Measurements from ENCODE around the gene SPEM1.
A peak's percentile ranks its signal among the peaks of the same experiment; 100 is the strongest.

Gene SPEM1

DNA sequence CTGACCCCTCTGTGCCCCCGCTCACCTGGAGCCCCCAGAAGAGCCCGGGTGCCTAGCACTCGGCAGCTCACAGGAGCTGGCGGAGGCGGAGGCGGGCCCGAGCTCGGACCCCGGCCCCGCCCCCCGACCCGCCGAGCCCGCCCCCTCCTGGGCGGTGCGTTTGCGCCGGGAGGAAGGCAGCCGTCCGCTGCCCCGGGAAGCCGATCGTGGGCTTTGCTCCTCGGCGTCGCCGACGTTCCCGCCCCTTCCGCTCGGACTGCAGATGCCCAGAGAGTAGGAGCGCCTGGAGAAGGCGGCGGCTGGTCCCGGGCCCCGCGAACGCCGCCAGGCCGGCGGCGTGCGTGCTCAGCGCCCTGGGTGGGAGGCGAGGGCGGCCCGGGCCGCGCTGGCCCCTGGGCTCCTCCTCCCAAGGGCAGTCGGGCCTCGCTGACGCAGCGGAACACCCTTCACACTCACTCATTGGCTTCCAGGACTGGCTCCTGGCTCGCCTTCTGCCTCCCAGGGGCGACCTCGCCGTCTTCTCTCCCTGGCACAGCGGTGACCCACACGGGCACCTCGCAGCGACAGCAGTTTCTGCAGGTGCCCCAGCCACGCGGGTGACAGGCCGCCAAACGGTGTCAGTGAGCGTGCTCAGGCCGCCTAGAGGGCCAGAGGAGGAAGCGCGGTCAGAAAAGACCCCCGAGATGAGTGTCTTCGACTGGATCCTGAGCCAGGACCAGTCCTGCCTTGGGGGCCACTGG lies 25.5 kb upstream of the SPEM1 start, which contains the start of gene PLSCR3:
Gene PLSCR3 (minus strand): TSS at position 74 of the 740 bp plus-strand sequence. CDS start 415 bp downstream, outside the sequence.
- DNase-seq = peak; percentile 81
- in situ Hi-C loops (cut with HindIII; ENCODE audit: low pct_ligation_motif_present, low pct_unique_long_range_greater_than_20kb, low sequenced_read_pairs) = no loop called here

GRCh38 chr17:7396147-7396546 lies 24.0 kb upstream of the SPEM1 start:
- in situ Hi-C loops (cut with HindIII; ENCODE audit: low pct_ligation_motif_present, low pct_unique_long_range_greater_than_20kb, low sequenced_read_pairs) = no loop called here
- no peak for DNase-seq

DNA sequence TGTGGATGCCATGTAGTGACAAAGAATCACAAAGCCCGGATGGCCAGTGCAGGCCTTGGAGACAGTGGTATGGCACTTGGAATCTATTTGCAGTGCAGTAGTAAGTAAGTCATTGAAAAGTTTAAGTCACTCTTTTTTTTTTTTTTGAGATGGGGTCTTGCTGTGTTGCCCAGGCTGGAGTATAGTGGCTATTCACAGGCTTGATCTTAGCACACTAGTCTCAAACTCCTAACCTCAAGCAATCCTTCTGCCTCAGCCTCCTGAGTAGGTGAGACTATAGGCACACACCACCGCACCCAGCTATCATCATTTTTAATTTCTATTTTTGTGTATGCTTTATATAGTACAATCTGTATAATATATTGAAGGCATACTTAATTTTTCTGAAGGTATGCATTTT lies 21.5 kb upstream of the SPEM1 start:
- in situ Hi-C loops (cut with HindIII; ENCODE audit: low pct_ligation_motif_present, low pct_unique_long_range_greater_than_20kb, low sequenced_read_pairs) = no loop called here

GRCh38 chr17:7403043-7403726 lies 16.9 kb upstream of the SPEM1 start:
- DNase-seq = no peak
- in situ Hi-C loops (cut with HindIII; ENCODE audit: low pct_ligation_motif_present, low pct_unique_long_range_greater_than_20kb, low sequenced_read_pairs) = no loop called here

More for the DNA sequence above, 21.5 kb upstream of the SPEM1 start:
- DNase-seq = no peak

- no peak for DNase-seq
- in situ Hi-C loops (cut with HindIII; ENCODE audit: low pct_ligation_motif_present, low pct_unique_long_range_greater_than_20kb, low sequenced_read_pairs) = no loop called here
Measured at GRCh38 chr17:7403727-7403976, 16.5 kb upstream of the SPEM1 start.

DNA sequence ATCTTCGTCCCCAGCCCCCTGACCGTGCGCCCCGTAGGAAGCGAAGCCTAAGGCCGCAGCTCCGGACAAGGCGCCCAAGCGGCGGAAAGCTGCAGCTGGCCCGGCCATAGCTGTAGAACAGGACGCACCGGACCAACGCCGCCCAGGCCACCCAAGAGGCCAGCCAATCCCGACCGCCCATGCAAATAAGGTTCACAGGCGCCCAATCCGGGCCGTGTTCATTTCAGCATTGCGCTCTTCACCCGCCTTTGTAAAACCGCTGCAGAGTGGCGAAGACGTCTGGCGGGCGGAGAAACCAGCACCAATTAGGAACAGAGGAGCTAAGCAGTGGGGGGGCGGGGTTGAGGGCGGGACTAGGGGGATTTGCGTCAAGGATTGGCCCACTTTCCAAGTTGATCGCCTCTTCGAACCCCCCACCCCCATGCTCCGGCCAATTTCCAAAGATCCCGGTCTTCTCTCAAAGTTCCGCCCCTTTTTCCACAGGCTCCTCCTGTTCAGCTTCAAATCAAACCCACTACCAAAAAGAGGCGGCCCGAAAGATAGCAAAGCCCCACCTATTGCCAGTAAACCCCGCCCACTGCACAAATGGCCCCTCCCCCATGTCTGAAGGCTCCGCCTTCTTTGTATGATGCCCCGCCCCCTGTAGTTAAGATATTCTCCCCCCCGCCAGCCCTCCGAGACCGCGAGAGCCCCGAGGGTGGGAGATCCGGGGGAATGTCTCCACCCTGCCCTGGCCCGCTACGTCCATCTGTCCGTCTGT lies 16.0 kb upstream of the SPEM1 start, which contains the start of gene TMEM256:
Gene TMEM256 (minus strand): TSS at position 121 of the 760 bp plus-strand sequence. CDS start 13 bp downstream, at position 108.
- peak; percentile 100 for DNase-seq
- in situ Hi-C loops (cut with HindIII; ENCODE audit: low pct_ligation_motif_present, low pct_unique_long_range_greater_than_20kb, low sequenced_read_pairs) = no loop called here

DNA sequence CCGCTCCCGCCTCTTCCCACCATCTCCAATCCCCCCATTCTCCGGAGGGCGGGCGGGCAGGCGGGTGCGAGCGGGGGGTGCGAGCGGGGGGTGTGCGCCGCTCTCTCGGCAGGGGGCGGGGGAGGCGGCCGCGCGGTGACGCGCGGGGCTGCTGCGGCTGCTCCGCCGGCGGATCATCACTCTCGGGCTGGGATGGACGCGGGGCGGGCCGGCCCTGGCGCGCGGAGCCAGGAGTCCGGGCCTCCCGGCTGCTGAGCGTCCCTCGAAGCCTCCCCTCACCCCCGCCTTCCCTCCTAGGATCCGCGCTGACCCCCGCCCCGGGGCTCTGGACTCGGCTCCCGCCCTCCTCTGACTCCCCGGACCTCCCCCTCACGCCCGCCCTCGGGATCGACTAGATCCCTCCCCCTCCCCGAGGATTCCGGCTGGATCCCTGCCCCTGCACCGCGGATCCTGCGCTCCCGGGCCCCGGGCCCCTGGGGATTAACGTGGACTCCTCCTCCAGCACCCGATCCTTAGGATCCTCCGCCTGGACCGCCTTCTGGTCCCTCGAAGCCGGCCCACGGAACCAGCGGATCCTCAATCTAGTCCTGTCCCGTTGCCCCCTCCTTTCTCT lies 15.3 kb upstream of the SPEM1 start:
- peak; percentile 45 for DNase-seq
- in situ Hi-C loops (cut with HindIII; ENCODE audit: low pct_ligation_motif_present, low pct_unique_long_range_greater_than_20kb, low sequenced_read_pairs) = no loop called here

- DNase-seq = no peak
- in situ Hi-C loops (cut with HindIII; ENCODE audit: low pct_ligation_motif_present, low pct_unique_long_range_greater_than_20kb, low sequenced_read_pairs) = no loop called here
Measured at GRCh38 chr17:7405350-7406234, 14.5 kb upstream of the SPEM1 start.

GRCh38 chr17:7406235-7406825 lies 13.8 kb upstream of the SPEM1 start:
- no peak for DNase-seq
- in situ Hi-C loops (cut with HindIII; ENCODE audit: low pct_ligation_motif_present, low pct_unique_long_range_greater_than_20kb, low sequenced_read_pairs) = no loop called here

DNA sequence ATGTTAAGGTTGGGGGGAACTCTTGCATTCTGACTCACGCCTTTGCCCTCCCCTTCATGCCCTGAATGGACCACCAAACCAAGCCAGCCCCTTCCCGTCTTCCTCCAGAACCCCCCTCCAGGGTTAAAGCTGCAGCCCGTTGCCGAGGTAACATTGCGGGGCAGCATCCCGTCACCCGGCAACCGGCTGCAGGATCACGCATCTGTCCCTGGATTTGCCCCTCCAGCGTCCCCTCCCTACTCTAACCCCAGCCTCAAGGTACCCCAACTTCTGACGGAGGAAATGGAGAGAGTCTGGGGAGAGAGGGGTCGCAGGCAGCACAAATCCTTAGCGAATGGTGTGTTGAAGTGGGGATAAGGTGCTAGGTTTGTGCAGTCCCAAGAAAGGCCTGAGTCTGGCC lies 13.0 kb upstream of the SPEM1 start:
- no peak for DNase-seq
- in situ Hi-C loops (cut with HindIII; ENCODE audit: low pct_ligation_motif_present, low pct_unique_long_range_greater_than_20kb, low sequenced_read_pairs) = no loop called here

DNA sequence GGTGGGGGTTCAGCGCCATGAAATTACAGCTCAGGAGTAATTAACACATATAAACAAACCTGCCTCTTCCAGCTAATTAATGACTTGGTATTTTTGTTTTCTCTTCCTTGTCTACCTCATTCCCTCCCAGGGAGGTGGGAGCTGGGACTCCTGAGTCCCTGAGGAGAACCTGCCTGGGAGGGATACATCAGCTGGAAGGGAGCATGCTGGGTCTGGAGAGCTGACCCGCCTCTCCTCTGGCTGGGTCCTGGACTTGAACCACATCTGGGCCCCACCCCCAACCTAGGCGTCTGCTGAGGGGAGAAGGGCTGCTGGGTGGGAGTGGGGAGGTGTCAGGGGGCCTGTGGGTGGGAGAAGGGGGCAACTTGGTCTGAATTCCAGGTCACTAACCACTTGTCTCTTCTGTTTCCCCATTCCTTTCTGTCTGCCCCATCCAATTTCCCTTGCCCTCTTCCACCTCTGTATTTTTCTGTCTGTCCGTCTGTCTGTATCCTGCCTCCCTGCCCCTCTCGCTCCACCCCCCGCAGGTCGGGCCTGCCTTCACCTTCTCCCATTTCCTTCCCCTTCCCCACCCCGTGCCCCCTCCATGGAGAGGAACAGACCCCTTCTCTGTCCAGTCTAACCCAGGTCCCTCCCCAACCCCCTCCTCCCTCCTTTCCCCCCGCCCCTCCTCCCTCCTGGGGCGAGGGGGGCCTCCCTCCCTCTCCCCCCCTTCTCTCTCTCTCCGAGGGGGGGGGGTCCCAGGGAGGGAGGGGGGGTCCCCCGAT lies 12.5 kb upstream of the SPEM1 start, which contains the start of gene NLGN2:
Gene NLGN2 (plus strand): TSS at position 361 of the 767 bp plus-strand sequence. CDS start 411 bp downstream, outside the sequence.
- in situ Hi-C loops (cut with HindIII; ENCODE audit: low pct_ligation_motif_present, low pct_unique_long_range_greater_than_20kb, low sequenced_read_pairs) = no loop called here
- no peak for DNase-seq

GRCh38 chr17:7408252-7408727 lies 11.8 kb upstream of the SPEM1 start:
- in situ Hi-C loops (cut with HindIII; ENCODE audit: low pct_ligation_motif_present, low pct_unique_long_range_greater_than_20kb, low sequenced_read_pairs) = no loop called here
- DNase-seq = no peak

DNA sequence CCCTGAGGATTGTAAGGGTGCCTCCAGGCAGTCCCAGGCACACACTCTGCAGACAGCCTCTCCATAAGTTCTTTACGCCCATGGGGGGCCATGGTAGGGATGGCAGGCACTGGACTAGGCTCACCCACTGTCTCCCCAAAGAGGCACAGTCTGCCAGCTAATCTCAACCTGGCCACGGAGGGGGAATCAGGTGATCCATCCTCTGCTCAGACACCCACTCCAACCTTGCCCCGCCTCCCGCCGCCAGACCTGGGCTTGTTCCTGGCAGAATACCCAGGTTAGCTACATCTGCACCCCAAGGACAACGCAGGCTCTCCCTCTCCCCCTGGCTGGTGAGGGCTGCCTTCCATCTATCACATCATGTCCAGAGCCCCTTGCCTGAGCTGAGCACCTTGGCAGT lies 11.3 kb upstream of the SPEM1 start:
- no peak for DNase-seq
- in situ Hi-C loops (cut with HindIII; ENCODE audit: low pct_ligation_motif_present, low pct_unique_long_range_greater_than_20kb, low sequenced_read_pairs) = no loop called here

- no peak for DNase-seq
- in situ Hi-C loops (cut with HindIII; ENCODE audit: low pct_ligation_motif_present, low pct_unique_long_range_greater_than_20kb, low sequenced_read_pairs) = no loop called here
Measured at GRCh38 chr17:7409716-7410115, 10.4 kb upstream of the SPEM1 start.

GRCh38 chr17:7410634-7411426 lies 9.3 kb upstream of the SPEM1 start:
- in situ Hi-C loops (cut with HindIII; ENCODE audit: low pct_ligation_motif_present, low pct_unique_long_range_greater_than_20kb, low sequenced_read_pairs) = no loop called here
- no peak for DNase-seq

DNA sequence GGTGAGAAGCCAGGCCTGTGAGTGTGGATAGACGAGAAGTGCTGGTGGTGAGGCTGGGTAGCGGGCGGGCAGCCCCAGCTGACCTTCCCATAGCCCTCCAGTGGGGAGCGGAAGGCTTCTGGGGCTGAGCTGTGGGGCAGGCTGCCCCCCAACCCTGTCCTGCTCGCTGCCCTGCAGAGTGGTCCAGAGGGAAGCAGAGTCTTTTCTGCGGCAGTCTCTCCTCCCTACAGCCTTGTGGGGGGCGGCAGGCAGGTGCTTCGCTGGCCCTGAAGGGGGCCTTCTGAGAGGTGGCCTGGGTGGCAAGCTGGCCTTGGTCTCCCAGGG lies 8.7 kb upstream of the SPEM1 start:
- no peak for DNase-seq
- in situ Hi-C loops (cut with HindIII; ENCODE audit: low pct_ligation_motif_present, low pct_unique_long_range_greater_than_20kb, low sequenced_read_pairs) = no loop called here

Data from ACHN (cell line).